SK-MEL-5 (cell line): Measurements from ENCODE around the gene ACADL. TPM values are rescaled to one million over a fixed set of nuclear protein-coding genes. Genes with fewer than 3 reads are reported as not detected.

Source experiments
- small RNA-seq, 2 experiments: library from RNA; depleted of rRNA; stranded (forward); fragments of <200 nt; gene quantifications; one replicate each; pipeline ENCODE3, GENCODE V24; 2014
- total RNA-seq: library from RNA; depleted of rRNA; stranded (reverse); fragments of >200 nt; shearing (Covaris generic); gene quantifications from 2 replicates; pipeline ENCODE4 v1.2.3, GENCODE V29; 2014; rRNA removed

The ACADL gene
- total RNA-seq, 1 experiment from 2014 or later = not detected

Small RNAs within 50 kb of the gene (small RNA-seq; reads per million reads assigned to genes)
- 0 reads per million in 2 experiments for gene RF00019

Other genes starting within 250 kb of the ACADL start
- gene RPE, start 222.8 kb downstream of the ACADL start, total RNA-seq = 87.2 and 94.4 TPM in 2 replicates
- 22.8 and 27.1 TPM in 2 replicates for gene KANSL1L, start 54.0 kb downstream of the ACADL start, total RNA-seq
- not detected in 2 replicates for gene MYL1, start 89.7 kb upstream of the ACADL start, total RNA-seq